Effector memory CD4-positive, alpha-beta T cell (primary cell): ENCODE results near the gene ZMYM5.
"Not testable (repeated sequence)": the region's sequence is repeated elsewhere in the genome, so short reads cannot be mapped to it uniquely, and the experiment has no call there.

Source experiments
- DNase-seq, 3 donors: peaks; one replicate each; pipeline ENCODE4 v3.0.0-alpha.2; 2020
- H3K27ac ChIP-seq: 2 replicates; pipeline ENCODE4 v1.7.0; 2013; ENCODE audit warnings: mild to moderate bottlenecking, low read length, moderate library complexity; ENCODE audit not compliant: insufficient read depth, poor library complexity, severe bottlenecking
- H3K27me3 ChIP-seq: replicated peaks from 2 replicates; pipeline ENCODE4 v1.7.0; 2013; ENCODE audit warnings: mild to moderate bottlenecking, low read length; ENCODE audit not compliant: insufficient read depth, control insufficient read depth, poor library complexity, severe bottlenecking
- H3K36me3 ChIP-seq: 2 replicates; pipeline ENCODE4 v1.7.0; 2013; ENCODE audit warnings: mild to moderate bottlenecking, low read length, moderate library complexity; ENCODE audit not compliant: control insufficient read depth, insufficient read depth
- H3K4me1 ChIP-seq: 2 replicates; pipeline ENCODE4 v1.7.0; 2013; ENCODE audit warnings: low read length, mild to moderate bottlenecking; ENCODE audit not compliant: control insufficient read depth, insufficient read depth, poor library complexity, severe bottlenecking
- H3K4me3 ChIP-seq: 2 replicates; pipeline ENCODE4 v1.7.0; 2013; ENCODE audit warnings: low read length, low read depth, mild to moderate bottlenecking; ENCODE audit not compliant: insufficient read depth, poor library complexity, severe bottlenecking
- H3K9me3 ChIP-seq: 2 replicates; pipeline ENCODE4 v1.7.0; 2013; ENCODE audit warnings: mild to moderate bottlenecking, low read length, moderate library complexity; ENCODE audit not compliant: control insufficient read depth
- total RNA-seq, 3 donors: gene quantifications; one replicate each; lab custom pipeline; 2026; lab: John Stamatoyannopoulos, UW

The ZMYM5 gene
- total RNA-seq = 35.2 to 53.8 (median 38.1) reads per million in 3 donors

DNA sequence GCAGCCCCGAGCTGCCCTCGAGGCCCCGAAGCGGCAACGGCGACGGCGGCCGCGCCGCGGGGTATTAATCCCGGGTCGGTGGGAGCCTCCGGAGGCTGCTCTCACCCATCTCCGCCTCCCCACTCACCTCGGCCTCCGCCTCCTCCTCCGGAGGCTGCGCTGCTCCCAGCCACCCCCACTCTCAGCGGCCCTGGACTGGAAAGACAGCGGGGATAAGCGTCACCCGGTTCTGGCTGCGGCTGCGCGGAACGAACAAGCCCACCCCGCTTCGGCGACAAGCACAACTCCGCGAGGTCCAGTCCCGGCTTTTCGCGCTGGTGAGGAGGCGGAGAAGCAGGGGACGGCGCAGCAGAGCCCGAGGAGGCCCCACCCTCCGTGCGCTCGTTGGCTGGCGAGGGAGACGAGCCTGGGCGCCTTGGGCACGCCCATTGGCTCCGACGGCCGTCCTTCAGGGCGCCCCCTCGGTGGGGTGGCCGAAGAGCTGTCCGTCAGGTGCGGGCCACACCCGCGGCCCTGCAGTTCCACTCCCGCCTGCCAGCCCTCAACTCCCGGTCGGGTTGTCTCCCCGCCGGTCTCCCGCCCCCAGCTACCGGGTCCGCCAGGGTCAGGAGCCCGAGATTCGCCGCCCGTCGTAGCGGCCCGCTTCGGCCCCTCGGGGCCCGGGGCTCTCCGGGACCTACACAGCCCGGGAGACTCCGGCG is at the start of gene ZMYM5:
Gene ZMYM5 (minus strand): TSS at position 327 of the 701 bp plus-strand sequence. CDS start 11,469 bp downstream, outside the sequence.
- DNase-seq = peak; percentile 88 to 92 (median 90)

DNA sequence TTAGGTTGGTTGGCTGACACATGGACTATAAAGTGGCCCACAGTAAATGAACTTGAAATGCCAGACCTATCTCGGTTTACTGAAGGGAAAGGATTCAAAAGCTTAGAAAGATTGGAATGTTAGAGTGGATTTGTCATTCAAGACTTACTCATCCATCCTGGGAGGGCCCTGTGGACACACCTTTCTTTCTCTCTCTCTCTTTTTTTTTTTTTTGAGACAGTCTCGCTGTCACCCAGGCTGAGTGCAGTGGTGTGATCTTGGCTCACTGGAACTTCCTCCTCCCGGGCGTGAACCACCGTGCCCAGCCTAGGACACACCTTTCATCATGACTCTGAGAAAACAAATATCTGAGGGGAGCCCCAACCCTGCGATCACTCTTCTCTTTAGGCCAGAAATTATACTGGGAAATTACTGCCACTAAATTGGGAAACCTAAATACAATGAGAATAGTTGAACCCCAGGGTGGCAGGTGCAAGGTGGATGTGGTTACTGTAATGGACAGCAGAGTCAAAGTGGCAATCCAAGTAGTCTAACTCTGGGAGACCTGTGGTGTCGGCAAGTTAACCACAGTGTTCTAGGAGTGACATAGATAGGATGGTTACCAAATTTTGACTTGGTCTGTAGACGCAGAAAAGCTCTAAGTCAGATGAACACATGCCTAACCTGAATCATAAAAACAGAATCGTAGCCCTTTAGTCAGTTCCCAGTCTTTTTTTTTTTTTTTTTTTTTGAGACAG is 47.1 kb upstream of the ZMYM5 start:
- H3K4me1 ChIP-seq = no peaks in the 10 kb centered on the region
- no peaks in the 10 kb centered on the region for H3K27me3 ChIP-seq
- H3K9me3 ChIP-seq = no peaks in the 10 kb centered on the region
- no peaks in the 10 kb centered on the region for H3K36me3 ChIP-seq
- no peak overlapping the region for H3K27ac ChIP-seq
- no peak for DNase-seq
- no peak overlapping the region for H3K4me3 ChIP-seq

More for the DNA sequence above, at the start of gene ZMYM5:
- Histone ChIP-seq H3K36me3 (no peaks in the 10 kb centered on the region), H3K27ac (peak within 1 kb of the TSS; percentile 89), H3K4me3 (peak within 1 kb of the TSS; percentile 81), H3K4me1 (peaks cover 12% of the 10 kb centered on the region), H3K27me3 (no peaks in the 10 kb centered on the region), H3K9me3 (no peaks in the 10 kb centered on the region)

DNA sequence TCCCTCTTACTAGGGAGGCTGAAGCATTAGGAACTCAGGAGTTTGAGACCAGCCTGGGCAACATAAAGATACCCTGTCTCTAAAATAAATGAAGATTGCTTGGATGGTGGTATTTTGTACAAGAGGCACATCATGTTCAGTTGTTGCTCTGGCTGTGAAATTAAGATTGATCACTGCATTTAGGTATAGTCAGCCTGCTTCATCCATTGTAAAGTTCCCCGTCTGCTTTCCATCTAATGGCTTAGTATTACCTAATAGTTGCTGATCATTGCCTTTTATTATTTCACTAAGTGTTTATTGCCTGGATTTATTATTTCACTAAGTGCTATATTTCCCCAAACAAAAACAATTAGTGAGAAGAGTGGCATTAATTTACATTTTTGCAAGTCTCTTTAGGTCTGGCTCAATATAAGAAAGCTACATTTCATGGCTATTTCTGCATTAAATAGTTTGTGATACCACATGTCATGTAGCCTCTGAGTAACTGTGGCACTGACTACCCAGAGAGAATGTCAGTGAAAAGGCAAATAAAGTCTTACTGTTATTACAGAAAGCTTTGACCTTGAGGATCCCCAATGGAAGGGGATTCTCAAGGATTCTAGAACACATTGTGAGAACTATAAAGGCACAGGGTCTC is 45.0 kb upstream of the ZMYM5 start:
- Histone ChIP-seq H3K27me3 (no peaks in the 10 kb centered on the region), H3K36me3 (no peaks in the 10 kb centered on the region), H3K9me3 (no peaks in the 10 kb centered on the region), H3K4me3 (no peak overlapping the region), H3K27ac (no peak overlapping the region), H3K4me1 (no peaks in the 10 kb centered on the region)
- DNase-seq = no peak

DNA sequence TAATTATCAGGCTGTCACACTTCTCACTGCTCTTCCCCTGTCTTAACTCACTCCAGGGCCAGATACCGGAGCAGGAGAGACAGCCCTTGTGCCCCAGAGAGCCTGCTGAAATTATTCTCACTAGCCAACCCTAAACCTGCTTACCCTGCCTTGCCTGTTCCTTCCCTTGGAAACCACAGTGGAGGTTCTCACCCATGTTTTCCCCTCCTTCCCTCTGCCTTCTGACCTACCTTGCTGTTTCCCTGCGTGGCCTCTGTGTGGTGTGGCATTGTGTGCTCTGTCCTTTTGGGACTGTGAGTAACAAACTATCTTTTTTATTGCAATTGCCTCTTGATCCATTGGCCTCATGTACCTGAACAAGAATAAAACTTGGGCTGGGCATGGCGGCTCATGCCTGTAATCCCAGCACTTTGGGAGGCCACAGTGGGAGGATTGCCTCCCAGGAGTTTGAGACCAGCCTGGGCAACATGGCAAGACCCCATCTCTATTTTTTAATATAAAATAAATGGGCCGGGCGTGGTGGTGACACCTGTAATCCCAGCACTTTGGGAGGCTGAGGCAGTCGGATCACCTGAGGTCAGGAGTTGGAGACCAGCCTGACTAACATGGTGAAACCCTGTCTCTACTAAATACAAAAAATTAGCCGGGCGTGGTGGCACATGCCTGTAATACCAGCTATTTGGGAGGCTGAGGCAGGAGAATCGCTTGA is 42.2 kb upstream of the ZMYM5 start:
- not testable (repeated sequence) for DNase-seq, H3K9me3 ChIP-seq, H3K4me1 ChIP-seq, H3K4me3 ChIP-seq, H3K27me3 ChIP-seq, H3K36me3 ChIP-seq, H3K27ac ChIP-seq

DNA sequence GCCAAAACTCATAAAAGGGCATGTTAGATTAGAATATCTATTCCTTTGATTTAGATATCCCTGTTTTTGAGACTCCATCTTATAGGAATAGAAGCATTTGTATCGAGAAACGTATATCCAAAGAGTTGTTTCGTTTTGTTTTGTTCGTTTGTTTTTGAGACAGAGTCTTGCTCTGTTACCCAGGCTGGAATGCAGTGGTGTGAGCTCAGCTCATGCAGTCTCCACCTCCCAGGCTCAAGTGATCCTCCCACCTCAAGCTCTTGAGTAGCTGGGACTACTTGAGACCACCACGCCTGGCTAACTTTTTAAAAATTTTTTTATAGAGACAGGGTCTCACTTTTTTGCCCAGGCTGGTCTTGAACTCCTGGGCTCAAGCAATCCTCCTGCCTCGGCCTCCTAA is 26.6 kb upstream of the ZMYM5 start:
- Histone ChIP-seq H3K9me3 (no peaks in the 10 kb centered on the region), H3K27me3 (no peaks in the 10 kb centered on the region), H3K36me3 (no peaks in the 10 kb centered on the region), H3K27ac (no peak overlapping the region), H3K4me3 (no peak overlapping the region), H3K4me1 (no peaks in the 10 kb centered on the region)
- no peak for DNase-seq

DNA sequence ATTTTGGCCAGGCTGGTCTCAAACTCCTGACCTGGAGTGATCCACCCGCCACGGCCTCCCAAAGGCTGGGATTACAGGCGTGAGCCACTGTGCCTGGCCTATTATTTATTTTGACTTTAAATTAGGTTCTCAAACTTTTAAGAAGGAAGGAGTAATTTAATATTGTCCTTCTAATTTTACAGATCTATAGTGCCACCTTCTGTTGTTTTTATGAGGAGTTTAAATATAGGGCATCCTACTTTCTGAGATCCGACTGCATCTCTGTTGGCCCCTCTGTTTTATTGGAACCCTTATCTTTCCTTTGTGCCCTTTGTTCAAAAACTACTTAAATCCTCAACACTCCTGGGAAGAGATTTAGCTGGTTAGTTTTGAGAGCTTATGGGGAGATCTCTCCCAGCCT is 25.4 kb upstream of the ZMYM5 start:
- H3K4me3 ChIP-seq = no peak overlapping the region
- no peaks in the 10 kb centered on the region for H3K36me3 ChIP-seq
- no peaks in the 10 kb centered on the region for H3K4me1 ChIP-seq
- H3K27ac ChIP-seq = no peak overlapping the region
- no peaks in the 10 kb centered on the region for H3K9me3 ChIP-seq
- no peaks in the 10 kb centered on the region for H3K27me3 ChIP-seq
- DNase-seq = no peak

DNA sequence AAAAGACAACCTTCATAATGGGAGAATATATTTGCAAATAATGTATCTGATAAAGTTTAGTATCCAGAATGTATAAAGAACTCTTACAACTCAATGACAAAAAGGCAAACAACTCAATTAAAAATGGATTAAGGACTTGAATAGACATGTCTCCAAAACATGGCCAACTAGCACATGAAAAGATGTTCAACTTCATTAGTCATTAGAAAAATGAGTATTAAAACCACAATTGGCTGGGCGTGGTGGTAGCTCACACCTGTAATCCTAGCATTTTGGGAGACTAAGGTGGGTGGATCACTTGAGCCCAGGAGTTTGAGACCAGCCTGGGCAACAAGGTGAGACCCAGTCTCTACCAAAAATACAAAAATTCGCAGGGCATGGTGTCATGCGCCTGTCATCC is 18.8 kb upstream of the ZMYM5 start:
- no peak for DNase-seq
- H3K27ac ChIP-seq = no peak overlapping the region
- H3K27me3 ChIP-seq = no peaks in the 10 kb centered on the region
- H3K4me1 ChIP-seq = no peaks in the 10 kb centered on the region
- H3K36me3 ChIP-seq = no peaks in the 10 kb centered on the region
- H3K9me3 ChIP-seq = no peaks in the 10 kb centered on the region
- H3K4me3 ChIP-seq = no peak overlapping the region

DNA sequence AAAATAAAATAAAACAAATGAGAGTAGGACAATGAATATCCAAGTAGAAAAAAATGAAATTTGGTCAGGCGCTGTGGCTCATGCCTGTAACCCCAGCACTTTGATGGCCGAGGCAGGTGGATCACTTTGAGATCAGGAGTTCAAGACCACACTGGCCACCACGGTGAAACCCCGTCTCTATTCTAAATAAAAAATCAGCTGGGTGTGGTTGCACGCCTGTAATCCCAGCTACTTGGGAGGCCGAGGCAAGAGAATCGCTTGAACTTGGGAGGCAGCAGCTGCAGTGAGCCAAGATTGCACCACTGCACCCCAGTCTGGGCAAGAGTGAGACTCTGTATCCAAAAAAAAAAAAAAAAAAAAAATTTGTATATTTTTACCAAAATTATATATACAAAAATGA is 18.2 kb upstream of the ZMYM5 start:
- Histone ChIP-seq H3K36me3 (no peaks in the 10 kb centered on the region), H3K9me3 (no peaks in the 10 kb centered on the region), H3K27ac (no peak overlapping the region), H3K4me1 (no peaks in the 10 kb centered on the region), H3K27me3 (no peaks in the 10 kb centered on the region), H3K4me3 (no peak overlapping the region)
- no peak for DNase-seq

DNA sequence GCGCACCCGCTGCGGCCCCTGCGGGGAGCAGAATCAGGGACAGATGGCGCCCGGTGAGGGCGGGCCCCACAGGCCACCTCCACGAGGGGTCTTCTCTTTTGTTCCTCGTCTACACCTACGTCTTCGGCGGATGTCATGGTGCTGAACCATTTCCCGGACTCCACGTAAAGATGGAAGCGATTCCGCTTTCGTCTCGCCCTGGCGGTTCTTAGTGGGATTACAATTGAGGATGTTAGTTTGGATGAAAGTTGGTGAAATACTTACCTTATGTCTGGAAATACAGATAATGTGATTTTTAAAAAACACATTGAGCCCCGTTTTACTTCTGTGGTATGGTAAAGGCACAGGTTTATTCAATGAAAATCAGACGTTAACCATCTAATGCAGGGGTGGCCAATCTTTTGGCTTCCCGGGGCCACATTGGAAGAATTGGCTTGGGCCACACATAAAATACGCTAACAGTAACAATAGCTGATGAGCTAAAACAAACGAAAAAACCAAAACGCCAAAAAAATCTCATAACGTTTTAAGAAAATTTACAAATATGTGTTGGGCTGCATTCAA is 1.4 kb upstream of the ZMYM5 start:
- Histone ChIP-seq H3K27ac (peak overlapping the region; percentile 89), H3K27me3 (no peaks in the 10 kb centered on the region), H3K36me3 (no peaks in the 10 kb centered on the region), H3K9me3 (no peaks in the 10 kb centered on the region), H3K4me1 (peaks cover 12% of the 10 kb centered on the region), H3K4me3 (peak overlapping the region; percentile 81)
- DNase-seq = peak; percentile 48 to 67 (median 56)
